Stimulated activated CD8-positive, alpha-beta memory T cell treated with anti-CD3 and anti-CD28 coated beads, Interleukin-12 subunit alpha, Interleukin-12 subunit beta, amount 100 ng/mL, for 24 hours (primary cell): ENCODE data around the gene CD209.

ENCODE experiments used
- DNase-seq: peaks from one replicate; pipeline ENCODE4 v3.0.0-alpha.2; 2020; ENCODE audit errors: extremely low read depth

Gene CD209

DNA sequence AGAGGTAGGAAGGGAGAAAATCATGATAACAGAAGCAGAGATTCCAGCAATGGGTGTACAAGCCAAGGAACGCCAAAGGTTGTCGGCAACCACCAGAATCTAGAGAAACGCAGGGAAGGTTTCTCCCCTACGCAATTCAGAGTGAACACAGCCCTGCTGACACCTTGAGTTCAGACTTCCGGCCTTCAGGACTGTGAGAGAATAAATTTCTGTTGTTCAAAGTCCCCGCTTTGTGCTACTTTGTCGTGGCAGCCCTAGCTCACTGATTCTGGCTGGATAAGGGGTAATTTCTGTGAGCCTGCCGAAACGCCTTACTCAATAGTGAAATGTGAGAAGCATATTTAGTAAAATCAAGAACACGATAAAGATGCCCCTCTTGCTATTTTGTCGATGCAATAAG, 10.1 kb downstream of the CD209 start:
- DNase-seq: no peak

DNA sequence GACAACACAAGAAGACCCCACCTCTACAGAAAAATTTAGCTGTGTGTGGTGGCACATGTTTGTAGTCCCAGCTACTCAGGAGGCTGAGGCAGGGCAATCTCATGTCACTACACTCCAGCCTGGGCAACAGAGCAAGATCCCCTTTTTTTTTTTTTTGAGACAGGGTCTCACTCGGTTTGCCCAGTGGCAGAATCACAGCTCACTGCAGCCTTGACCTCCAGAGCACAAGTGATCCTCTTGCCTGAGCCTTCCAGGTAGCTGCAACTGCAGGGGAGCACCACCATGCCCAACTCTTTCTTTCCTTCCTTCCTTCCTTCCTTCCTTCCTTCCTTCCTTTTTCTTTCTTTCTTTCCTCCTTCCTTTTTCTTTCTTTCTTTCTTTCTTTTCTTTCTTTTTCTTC, 11.2 kb downstream of the CD209 start:
- no peak for DNase-seq

DNA sequence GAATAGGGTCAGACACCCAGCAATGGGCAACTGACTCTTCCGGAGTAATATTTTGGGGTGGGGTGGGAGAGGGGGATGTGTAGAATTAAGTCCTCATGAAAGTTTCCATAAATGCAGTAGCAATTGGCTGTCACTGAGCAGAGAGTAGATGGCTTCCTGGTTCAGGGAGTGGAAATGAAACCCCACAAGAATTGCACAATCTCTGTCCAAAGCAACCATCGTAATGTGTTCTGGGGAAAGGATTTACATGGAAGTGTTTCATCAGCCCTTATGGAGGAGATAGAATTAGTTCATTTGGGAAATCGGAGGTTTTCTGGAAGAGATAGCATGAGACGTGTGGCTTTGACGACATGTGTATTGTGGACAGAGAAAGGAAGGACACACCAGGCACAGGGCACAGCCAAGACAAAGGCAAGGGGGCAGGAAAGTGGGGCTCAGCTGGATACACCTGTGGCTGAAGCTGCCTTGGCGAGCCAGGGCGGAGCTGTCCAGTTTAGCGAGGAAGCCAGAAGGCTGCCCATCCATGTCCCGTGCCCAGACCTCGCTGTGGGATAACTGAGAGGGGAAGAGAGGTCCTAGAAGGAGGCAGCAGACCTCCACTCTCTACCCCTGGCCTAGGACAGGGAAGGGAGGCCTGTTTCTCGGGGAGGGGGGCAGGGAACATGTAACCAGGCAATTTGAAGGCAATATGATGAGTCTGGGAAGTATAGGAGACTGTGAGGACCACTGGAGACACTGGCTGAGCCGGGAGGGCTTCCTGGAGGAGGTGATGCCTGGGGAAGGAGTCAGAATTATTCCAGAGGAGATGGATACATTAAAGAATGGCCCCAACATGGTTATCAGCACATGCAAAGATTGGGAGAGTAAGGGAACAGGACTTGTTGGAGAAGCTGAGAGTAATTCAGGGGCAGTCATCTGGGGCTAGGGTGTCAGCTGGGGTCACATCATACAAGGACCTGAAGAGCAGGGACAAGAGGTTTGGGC, 12.8 kb downstream of the CD209 start:
- DNase-seq: no peak

DNA sequence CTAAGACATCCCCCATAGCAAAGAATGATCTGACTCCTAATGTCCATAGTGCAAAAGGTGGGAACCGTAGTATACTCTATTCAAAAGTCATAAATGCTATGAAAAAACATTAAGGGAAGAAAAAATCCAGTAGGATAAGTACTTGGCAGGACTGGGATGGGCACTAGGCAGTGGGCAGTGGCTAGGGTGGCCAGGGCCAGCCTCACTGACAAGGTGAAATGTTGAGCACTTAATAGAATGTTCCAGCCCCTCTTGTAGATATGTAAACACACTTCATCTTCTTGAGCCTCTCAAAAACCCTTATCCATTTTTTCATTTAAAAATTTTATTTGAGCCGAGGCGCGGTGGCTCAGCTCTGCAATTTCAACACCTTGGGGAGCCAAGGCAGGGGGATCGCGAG, 14.0 kb downstream of the CD209 start:
- DNase-seq: no peak

DNA sequence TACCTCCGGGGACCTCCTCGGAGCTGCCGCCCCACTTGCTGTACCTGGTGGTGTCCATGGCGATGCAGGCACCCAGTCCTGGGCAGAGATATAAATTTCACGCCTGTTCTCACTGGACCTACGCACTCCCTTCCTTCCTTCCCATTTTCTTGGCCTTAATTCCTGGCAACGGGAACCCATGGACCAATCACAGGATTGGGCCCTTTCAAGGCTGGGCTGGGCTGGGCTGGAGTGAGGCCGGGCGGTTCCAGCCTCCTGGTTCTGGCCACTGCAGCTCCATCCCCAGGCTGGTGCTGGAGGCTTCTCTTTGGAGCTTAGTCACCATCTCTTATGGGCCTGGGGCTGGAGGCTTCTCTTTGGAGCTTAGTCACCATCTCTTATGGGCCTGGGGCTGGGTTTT, 15.3 kb downstream of the CD209 start, which contains the start of gene CLEC4G:
Gene CLEC4G, minus strand, starts transcription at position 66 of the 400 bp plus-strand sequence. Its CDS starts 8 bp downstream, at position 58.
- no peak for DNase-seq

DNA sequence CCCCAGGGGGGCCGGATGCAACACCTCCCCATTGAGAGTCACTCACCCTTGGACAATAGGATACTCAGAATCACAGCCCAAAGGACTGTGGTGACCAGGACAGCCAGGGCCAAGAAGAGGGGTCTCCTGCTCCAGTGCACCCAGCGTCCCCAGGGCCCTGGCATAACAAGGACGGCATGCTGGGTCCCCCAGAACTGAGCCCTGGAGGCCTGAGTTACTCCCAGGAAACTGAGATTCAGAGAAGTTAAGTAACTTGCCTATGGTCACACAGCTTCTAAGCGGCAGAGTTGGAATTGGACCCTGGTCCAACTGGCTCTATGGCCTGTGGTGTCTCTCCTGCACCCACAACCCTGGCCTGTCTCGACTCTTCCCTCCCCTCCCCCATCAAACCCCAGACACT, 15.7 kb downstream of the CD209 start:
- DNase-seq: no peak

DNA sequence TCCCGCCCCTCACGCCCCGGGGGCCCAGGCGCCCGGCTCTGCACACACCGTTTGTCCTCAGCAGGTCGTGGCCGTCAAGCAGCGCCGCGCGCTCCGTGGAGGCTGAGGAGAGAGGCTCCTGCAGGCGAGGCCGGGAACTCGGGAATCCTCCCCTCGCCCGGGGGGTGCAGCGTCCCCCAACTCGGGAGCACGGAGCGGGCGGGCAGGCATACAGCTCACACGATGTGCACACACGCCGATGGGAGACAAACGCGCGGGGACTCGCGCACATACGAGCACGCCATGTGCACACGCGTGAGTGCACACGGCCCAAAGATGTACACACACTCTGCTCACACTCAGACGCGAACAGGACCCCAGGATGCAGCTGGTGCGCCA, 16.1 kb downstream of the CD209 start:
- no peak for DNase-seq

DNA sequence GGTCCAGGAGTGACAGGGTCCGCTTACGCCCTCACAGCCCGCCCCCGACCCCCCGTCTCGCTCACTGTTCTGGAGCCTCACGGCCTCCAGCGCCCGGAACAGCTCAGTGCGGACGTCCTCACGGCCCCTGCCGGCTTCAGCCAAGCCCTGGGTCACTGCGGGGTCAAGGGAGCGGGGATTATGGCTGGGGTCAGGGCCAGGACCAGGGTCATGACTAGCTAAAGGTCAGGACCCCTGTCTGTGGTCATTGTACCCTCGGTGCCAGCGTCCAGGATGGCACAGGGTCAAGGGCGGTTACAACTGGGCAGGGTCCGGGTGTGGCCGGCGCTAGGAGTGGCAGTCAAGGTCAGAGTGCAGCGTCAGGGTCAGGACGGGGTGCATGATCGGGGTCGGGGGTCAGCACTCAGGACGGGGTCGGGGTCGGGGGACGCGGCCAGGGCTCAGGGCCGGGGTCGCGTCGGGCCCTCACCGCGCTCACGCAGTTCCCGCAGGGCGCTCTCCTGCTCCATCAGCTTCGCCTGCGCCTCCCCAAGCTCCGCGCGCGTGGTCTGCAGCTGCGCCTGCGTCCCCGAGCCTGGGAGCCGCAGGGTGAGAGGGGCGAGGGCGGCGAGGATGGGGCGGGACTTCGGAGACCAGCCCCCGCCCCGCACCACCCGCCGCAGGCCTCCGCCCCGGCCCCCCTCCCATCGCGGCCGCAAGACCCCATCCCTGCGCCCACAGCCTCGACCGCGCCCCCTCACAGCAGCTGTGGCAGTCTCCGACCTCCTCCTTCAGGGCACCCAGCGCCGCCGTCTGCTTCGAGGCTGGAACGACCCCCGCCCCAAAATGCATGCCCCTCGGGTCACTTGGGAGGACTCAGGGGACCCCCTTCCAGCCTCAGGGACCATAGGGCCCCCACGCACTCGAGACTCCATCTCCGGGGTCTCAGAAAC, 16.8 kb downstream of the CD209 start:
- DNase-seq: no peak

DNA sequence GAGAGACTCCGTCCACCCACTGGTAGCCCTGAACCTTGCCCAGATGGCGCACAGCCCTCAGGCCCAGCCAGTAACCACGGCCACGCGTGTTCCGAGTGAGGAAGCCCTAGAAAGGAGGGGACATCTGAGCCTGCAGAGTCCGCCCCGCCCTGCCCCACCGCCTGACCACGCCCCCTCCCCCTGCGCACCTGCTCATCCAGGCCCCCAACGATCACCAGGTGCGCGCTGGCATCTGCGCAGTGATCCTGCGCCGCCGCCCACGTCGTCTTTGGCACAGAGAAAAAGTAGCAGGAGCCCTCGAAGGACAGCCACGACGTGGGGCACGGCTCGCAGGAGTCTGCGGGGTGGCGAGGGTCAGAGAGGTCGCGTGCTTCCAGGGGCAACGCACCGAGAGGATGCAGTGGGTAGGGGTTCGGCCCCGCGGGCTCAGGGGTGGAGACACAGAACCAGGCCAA, 17.5 kb downstream of the CD209 start:
- no peak for DNase-seq

DNA sequence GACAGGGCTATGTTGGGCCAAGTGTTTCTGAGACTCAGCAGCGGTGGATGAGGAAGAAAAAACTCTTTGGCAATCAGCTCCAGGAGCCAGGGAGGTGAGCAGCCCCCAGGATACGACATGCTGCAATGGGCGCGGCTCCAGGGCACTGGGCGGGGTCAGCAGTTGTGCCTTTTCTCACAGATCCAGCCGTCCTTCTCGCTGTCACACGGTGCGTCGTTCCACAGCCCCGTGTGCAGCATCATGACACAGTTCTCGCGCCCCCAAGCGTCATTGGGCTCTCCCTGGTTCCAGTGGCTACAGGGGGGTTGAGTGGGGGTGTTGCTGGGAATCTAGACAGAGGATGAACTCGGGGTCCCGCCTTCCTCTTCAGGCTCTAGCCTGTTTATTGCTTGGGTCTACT, 18.1 kb downstream of the CD209 start:
- DNase-seq: no peak

DNA sequence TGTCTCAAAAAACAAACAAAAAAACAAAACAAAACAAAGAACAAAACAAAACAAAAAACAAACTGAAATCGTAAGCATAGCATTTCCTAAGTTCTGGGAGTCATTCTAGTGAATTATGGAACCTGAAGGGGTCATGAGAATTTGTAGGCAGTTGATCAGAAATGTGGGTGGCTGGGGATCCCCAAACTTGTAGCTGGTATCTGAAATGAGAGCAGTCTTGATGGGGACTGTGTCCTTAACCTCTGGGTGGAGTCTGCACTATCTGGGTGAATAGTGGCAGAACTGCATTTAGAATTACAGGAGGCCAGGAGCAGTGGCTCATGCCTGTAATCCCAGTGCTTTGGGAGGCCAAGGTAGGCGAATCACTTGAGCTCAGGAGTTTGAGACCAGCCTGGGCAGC, 21.5 kb downstream of the CD209 start:
- DNase-seq: no peak

DNA sequence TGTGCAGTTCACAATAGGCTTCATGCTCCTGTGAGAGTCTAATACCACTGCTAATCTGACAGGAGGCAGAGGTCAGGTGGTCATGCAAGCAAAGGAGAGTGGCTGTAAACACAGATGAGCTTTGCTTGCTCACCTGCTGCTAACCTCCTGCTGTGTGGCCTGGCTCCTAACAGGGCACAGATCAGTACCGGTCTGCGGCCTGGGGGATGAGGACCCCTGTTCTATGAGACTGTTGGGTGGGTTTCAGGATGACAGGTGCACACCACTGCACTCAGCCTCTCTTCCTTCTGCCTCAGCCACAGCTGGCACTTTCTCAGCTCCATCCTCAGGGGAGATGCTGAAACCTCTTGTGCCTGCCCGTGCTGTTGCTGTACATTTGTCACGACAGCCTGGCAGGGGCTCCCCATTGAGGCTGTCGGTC, 25.1 kb downstream of the CD209 start:
- no peak for DNase-seq

DNA sequence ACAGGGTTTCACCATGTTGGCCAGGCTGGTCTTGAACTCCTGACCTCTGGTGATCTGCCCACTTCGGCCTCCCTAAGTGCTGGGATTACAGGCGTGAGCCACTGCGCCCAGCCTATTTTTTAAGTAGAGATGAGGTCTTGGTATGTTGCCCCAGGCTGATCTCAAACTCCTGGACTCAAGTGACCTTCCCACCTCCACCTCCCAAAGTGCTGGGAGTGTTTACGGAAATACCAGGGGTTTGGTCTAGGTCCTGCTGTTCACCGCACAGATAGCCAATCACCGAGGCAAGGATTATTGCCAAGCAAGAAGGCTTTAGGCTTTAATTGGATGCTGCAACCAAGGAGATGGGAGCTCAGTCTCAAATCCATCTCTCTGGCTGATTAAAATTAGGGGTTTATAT, 27.0 kb downstream of the CD209 start:
- no peak for DNase-seq

DNA sequence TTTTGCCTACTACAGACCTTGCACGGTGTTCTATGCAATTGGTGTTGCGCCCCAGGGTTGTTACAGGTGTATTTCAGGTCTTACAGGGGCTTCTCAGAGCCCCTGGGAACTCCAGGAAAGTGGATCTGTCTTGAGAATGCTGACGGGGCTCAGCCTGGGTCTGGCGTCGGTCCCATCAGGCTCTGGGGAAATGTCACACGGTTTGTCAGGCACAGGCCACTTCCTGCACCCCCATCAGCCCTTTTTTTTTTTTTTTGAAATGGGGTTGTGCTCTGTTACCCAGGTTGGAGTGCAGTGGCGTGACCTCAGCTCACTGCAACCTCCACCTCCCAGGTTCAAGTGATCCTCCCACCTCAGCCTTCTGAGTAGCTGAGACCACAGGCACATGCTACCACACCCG, 28.7 kb downstream of the CD209 start:
- DNase-seq: no peak

DNA sequence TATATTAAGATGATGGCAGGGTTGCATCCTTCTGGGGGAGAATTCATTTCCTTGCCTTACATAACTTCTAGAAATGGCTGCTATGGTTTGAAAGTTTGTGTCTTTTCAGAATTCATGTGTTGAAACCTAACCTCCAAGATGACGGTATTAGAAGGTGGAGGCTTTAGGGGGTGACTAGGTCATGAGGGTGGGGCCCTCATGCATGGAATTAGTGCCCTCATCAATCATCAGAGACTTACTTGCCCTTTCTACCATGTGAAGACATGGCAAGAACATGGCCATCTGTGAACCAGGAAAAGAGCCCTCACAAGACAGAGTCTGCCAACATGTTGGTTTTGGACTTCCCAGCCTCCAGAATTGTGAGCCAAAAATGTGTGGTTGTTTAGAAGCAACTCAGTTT, 30.6 kb downstream of the CD209 start:
- DNase-seq: no peak

DNA sequence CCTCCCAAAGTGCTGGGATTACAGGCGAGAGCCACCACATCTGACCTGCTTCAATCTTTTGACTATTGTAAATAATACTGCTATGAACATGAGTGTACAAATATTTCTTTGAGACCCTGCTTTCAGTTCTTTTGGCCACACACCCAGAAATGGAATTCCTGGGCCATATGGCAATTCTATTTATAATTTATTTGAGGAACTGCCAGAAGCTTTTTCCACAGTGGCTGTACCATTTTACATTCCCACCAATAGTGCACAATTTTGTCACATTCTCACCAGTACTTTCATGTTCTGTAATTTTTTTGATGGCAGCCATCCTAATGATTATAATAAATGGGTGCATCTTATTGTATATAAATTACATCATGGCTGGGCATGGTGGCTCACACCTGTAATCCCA, 31.7 kb downstream of the CD209 start:
- no peak for DNase-seq

DNA sequence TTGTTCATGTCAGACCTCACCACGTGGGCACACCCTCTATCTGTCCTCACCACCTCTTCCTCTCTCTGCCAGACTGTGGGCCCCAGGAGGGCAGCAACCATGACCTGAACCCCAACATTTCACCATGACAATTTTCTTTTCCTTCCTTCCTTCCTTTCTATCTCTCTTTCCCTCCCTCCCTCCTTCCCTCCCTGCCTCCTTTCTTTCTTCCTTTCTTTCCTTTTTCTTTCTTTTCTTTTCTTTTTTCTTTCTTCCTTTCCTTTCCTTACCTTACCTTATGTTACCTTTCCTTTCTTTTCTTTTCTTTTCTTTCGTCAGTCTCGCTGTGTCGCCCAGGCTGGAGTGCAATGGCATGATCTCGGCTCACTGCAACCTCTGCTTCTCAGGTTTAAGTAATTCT, 36.7 kb downstream of the CD209 start:
- no peak for DNase-seq

DNA sequence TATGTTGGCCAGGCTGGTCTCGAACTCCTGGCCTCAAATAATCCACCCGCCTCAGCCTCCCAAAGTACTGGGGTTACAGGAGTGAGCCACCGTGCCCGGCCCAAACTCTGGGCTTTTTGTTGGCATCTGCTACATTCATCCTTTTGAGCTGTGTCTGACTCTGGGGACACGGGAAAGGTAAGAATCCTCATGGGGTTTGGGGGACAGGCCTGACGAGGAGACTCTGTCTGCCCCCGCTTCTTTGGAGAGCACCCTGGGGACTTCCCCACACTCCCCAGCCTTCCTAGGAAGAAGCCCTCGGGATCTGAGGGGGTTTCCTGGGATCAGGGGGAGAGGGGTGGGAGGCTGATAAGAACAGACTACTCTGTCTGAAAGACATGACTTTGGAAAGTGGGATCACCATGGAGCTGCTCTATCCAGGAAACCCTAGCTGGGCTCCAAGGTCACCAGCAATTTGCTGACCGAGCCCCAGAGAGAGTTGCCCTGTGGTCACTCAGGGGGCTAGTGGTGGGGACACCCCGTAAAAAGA, 37.3 kb downstream of the CD209 start:
- no peak for DNase-seq

DNA sequence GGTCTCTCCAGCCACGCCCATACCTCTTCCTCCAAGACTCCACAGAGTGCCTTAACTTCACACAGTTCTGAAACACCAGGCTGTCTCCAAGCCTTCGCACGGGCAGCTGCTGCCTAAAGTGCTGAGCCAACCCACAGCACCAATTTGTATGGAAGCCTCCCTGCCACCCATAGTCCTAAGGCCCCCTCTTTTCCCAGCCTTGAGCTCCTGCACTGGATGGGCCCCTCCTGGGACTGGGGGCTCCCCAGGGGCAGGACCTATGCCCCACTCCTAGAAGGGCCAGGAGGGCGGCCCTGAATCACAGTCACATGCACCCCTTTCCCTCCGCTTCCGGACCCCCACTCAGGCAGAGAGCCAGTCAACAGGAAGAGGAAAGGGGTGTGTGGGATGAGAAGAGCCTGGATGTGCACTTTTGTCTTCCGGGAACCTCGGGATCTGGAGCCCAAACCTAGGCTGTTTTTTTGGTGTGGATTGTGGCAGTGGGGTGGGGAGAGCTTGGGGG, 40.3 kb downstream of the CD209 start:
- no peak for DNase-seq

DNA sequence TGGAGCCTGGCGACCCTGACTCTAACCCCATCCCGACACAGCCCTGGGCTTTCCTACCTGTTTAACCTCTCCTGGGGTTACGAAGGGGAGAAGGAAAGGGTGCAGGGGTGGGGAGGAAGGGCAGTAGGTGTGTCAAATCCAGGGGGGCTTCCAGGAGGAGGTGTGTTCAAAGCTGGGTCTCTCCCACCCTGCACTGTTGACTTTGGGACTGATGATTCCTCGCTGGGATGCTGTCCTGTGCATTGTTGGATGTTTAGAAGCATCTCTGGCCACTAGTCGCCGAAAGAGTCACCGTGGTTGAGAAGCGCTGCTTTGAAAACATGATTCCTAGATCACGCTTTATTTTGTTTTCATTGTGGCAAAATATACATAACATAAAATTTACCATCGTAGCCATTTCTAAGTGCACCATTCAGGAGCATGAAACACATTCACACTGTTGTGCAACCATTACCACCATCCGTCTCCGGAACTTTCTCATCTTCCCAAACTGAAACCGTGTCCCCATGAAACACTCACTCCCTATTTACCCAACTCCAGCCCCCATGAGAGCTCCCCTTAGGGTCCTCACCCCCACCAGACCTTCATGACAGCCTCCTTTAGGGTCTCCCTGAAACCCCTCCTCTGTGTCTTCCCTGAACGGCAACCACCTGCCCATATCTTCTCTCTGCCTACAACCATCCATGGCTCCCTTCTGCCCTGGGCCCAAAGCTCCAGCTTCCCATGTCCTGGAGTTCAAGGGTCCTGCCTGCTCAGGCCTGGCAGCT, 41.0 kb downstream of the CD209 start:
- DNase-seq: no peak
